HG03280 (cell line): Measurements from ENCODE around the gene SLC1A3.

ENCODE experiments used
- ATAC-seq: cut with Tn5 transposase; IDR thresholded peaks from one replicate; pipeline ENCODE4 v1.9.1; 2021; ENCODE audit warnings: mild to moderate bottlenecking, moderate library complexity; ENCODE audit not compliant: unreplicated experiment

The SLC1A3 gene

GRCh38 chr5:36599986-36600779 lies 6.2 kb upstream of the SLC1A3 start:
- ATAC-seq, result no peak

DNA sequence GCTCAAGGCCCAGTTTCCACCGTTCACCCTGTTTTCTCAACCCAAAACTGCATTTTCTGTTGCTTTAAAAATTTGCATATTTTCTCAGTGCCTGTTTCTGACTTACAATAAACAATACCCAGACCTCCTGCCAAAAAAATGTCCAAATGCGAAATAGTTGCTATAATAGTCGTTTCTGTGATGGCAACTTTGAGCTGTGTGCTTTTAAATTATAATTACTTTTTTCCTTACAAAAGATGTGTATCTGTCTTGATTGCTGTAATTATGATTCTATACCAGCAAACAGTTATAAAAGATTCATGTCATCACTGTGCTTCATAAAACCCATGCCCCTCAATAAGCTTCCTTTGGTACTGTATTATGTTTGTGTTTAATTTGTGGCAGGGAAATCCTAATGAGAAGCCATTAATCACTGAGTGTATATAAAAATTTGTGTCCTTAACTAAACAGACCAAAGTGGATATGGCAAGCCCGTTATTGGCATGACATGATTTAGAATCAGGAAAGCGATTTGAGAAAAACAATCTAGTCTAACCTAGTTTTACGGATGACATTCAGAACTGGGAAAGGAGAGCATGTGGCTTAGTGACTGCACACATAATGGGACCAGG lies 5.4 kb upstream of the SLC1A3 start:
- ATAC-seq, result no peak

DNA sequence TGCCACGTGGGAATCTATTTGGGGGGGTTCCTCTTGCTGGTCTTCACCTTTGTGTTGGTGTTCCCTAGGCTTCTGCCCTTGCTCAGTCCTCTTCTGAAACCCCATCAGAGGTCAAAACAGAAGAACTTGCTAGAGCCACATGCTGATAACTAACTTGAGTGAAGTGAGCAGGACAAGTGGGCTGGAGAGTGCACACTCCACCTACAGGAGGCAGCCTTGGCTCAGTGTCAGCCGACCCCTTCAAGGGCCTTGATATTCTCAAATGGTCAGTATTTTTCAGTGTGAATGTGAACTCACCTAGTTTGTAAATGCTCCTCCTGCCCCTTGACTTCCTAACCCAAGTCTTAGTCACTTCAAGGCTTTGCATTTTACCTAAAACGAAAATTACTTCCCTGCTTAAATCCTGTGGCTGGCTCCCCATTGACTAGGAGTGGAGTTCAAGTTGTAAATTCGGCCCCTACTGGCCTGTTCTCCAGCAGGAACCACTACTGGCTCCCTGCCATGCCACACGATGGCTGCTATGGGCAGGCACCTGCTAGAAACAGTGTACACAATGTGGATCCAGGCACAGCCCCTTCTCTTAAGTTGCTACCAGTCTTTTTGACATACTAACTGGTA lies 3.6 kb upstream of the SLC1A3 start:
- ATAC-seq, result no peak

- no peak for ATAC-seq
Measured at GRCh38 chr5:36605241-36605640, 1.2 kb upstream of the SLC1A3 start.

GRCh38 chr5:36606036-36606427 lies 374 bp upstream of the SLC1A3 start:
- ATAC-seq, result no peak

DNA sequence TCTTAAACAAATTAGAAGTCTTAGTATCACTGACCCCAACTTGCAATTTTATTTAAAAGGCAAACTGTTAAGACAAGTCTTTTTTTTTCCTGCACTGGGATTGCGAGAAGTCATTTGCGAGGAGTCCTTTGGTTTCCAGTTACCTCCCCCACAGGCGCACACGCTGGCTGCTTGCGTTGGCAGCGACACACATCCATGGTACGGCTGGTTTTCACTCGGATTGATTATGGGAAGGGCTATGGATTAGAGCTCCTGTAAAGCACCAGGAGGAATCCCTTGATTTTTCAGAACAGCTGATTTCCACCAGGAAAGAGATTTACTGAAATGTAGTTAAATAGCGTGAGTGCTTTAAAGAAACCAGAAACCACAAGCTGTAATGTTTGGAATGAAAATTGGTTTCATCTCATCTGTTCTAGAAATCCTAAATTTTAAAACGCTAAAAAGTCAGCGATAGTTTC lies 737 bp downstream of the SLC1A3 start:
- no peak for ATAC-seq

- no peak for ATAC-seq
Measured at GRCh38 chr5:36607838-36608783, 1.7 kb downstream of the SLC1A3 start.

- no peak for ATAC-seq
Measured at GRCh38 chr5:36610621-36611020, 4.2 kb downstream of the SLC1A3 start.

GRCh38 chr5:36611520-36612274 lies 5.3 kb downstream of the SLC1A3 start:
- no peak for ATAC-seq

- ATAC-seq, result no peak
Measured at GRCh38 chr5:36613241-36613640, 6.8 kb downstream of the SLC1A3 start.

DNA sequence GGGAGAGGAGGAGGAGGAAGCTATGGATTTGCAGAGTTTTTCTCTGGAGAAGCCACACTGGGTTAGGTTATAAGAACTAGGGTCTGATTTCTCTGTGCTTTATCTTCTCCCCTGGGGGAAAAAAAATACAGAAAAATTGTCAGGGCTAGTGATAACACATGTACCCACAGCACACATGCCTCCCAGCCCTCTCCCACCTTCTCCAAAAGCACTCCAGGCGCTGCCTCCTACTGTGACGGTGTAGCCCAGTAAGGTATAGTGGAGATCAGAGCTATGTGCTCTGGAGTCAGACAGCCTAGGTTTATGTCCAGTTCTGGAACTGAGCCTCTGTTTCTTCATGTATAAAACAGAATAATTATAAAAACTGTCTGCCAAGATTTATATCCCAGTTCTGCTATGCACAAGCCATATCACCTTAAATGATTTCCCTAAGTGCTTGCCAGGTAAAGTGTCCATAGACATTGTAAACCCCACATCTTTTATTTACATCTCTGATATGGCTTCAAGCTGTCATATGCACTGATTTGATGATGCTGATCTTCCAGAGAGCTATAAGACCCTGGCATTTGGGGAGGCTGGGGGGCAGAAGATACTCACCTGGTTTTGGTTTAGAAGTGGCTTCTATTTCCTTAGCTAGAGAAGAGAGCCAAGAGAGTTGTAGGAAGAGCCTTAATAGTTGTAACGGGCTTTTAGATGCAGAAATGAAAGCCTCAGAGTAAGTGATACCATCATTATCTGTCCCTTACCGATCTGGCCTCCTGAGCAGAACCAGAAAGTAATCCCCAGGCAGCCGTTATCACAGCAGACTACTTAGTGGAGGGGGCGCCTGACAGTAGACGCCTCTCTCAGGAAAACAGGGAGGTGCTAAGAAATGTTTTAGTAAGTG lies 7.6 kb downstream of the SLC1A3 start:
- no peak for ATAC-seq

- no peak for ATAC-seq
Measured at GRCh38 chr5:36614657-36615308, 8.4 kb downstream of the SLC1A3 start.

- no peak for ATAC-seq
Measured at GRCh38 chr5:36619012-36619635, 12.7 kb downstream of the SLC1A3 start.

GRCh38 chr5:36621985-36622384 lies 15.6 kb downstream of the SLC1A3 start:
- no peak for ATAC-seq

- no peak for ATAC-seq
Measured at GRCh38 chr5:36623832-36624231, 17.4 kb downstream of the SLC1A3 start.

GRCh38 chr5:36624277-36624676 lies 17.9 kb downstream of the SLC1A3 start:
- ATAC-seq, result no peak

- no peak for ATAC-seq
Measured at GRCh38 chr5:36628695-36629094, 22.3 kb downstream of the SLC1A3 start.

- no peak for ATAC-seq
Measured at GRCh38 chr5:36629729-36630128, 23.3 kb downstream of the SLC1A3 start.
